Stimulated activated CD4-positive, alpha-beta T cell treated with anti-CD3 and anti-CD28 coated beads, Interleukin-4, amount 100 ng/mL, for 24 hours (primary cell): Measurements from ENCODE around the gene FAM8A1.
"Not testable (repeated sequence)": the region's sequence is repeated elsewhere in the genome, so short reads cannot be mapped to it uniquely, and the experiment has no call there.

ENCODE experiments used
- DNase-seq: peaks from one replicate; pipeline ENCODE4 v3.0.0-alpha.2; 2020

Gene FAM8A1, protein sequence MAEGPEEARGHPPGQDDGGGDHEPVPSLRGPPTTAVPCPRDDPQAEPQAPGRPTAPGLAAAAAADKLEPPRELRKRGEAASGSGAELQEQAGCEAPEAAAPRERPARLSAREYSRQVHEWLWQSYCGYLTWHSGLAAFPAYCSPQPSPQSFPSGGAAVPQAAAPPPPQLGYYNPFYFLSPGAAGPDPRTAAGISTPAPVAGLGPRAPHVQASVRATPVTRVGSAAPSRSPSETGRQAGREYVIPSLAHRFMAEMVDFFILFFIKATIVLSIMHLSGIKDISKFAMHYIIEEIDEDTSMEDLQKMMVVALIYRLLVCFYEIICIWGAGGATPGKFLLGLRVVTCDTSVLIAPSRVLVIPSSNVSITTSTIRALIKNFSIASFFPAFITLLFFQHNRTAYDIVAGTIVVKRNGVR

DNA sequence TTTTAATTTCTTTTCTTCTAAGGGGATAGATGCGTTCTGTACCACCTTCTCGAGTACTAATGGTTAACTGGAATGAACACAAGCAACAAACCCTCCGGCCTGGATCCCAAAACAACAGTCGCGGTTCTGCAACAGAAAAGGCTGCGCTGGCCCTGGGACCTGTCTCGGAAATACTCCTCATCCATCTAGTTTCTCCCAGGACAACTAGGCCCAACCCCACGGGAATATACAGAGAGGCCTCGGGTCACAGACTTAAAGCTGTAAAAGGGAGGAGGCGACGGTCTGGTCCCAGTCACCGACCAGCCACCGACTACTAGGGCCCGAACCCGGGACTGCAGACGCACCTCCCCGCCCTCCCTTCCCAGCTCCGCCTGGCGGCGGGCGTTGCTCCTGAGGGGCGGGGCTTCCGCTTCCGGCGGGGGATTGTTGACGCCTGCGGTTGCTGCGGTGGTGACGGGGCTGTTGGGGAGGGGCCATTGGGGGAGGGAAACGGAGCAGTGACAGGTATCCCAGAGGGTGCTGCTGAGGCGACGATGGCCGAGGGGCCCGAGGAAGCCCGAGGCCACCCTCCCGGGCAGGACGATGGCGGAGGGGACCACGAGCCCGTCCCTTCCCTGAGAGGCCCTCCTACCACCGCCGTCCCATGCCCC, at the start of gene FAM8A1:
FAM8A1 (plus strand) TSS at position 426 of the 650 bp plus-strand sequence; CDS start at position 534, 108 bp downstream.
- DNase-seq, result peak; percentile 96

DNA sequence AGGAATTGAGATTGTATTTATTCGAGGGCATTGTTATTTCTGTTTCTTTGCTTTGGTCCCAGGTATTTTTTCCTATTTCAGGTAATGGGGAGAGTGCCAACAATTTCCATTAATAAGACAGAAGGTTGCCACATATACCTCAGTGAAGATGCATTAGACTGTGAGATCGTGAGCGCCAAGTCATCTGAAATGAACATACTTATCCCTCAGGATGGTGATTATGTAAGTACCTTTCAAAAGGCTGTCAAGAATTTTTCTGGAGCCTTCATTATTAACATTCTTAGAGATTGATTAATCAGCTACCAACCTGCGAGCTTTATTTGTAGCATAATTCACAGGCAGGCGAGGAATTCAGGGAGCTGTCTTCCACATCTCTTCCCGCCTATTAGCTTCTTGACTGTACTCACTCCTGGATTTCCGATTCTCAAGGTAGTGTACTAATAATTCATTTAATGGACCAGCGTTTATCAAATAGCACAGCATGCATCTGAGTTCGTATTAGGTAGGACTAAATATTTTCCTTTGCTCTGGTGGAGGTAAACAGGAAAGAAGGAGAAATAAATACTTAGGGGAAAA, 48.6 kb upstream of the FAM8A1 start:
- no peak for DNase-seq

DNA sequence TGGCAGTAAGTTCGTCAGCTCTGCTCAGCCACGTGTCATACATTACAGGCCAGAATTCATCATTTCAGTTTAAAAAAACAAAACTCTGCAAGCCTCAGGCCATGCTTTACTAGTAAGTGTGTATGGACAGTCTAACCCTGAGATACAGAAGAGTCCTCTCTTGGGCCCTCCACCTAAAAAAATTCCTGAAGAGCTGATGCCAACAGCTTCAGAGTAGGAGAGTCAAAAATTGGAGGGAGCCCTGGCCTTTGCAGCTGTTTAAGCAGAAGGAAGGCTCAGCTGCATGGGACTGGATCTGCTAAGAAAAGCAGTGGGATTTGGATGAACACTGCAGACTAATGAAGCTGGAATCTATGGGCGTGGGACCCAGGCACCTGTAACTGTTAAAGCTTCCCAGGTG, 47.2 kb upstream of the FAM8A1 start:
- DNase-seq, result no peak

DNA sequence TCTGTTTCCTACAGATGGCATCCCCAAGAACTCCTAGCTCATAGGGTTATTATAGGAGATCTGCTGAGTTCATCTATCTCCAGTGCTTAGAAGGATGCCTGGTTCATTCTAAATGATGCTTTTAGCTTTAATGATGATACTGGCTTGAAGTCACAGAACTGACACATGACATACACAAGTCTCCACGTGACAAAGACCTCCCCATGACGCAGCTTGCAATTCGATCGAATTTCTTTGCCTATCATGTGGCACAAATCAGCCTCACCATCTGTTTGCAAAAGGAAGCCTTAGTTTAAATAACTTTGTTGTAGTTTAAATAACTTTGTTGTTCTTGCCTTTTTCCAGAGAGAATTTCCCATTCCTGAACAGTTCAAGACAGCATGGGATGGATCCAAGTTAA, 44.1 kb upstream of the FAM8A1 start:
- DNase-seq, result no peak

DNA sequence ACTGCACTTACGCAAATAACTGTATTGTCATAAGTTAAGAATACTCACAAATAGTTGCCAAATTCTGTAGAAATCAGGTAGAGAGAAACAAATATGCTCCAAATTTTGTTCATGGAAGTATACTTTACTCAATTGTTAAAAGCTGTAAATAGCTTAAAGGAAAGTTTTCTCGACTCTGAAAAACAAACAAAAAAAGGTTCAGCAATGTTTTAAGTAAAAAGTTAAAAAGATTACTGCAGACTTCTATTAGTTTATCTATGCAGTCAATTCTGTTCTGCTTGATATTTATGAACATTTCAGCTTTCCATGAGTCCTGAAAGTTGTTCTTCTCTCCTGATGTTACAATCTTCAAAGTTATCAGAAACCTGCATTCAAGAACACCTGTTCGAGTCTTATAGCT, 37.5 kb upstream of the FAM8A1 start:
- no peak for DNase-seq

DNA sequence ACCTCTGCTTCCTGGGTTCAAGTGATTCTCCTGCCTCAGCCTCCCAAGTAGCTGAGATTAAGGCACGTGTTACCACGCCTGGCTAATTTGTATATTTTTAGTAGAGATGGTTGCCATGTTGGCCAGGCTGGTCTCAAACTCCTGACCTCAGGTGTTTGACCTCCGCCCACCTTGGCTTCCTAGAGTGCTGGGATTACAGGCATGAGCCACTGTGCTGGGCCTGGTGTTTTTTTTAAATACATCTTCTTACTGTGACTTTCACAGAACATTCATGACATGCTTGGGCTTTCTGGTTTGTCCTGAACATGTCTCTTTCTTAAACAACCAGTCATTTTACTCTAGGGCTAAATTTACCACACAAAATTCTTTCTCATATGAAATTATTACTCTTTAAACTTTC, 34.7 kb upstream of the FAM8A1 start:
- DNase-seq, result no peak

DNA sequence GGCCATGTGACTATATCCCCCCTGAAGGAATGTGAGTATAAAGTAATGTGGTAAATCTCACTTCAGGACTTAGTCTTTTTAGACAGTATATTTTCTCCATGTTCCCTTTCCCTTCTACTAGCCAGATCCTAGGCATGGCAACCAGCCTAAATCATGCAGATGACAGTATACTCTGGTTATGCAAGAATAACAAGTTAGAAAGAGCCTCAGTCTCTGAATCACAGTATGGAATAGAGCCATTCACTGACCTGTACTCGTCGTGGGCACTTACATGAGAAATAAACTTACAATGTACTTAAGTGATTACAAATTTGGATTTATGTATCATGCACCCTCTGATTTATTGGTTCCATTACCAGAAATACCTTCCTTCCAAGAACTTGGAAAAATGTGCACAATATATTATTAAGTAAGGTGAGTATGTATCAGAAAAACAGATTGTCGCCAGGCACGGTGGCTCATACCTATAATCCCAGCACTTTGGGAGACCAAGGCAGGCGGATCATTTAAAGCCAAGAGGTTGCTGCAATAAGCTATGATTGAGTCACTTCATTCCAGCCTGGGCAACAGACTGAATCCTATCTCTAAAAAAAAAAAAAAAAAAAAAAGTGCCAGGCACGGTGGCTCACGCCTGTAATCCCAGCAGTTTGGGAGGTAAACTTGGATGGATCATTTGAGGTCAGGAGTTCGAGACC, 25.1 kb upstream of the FAM8A1 start:
- no peak for DNase-seq

DNA sequence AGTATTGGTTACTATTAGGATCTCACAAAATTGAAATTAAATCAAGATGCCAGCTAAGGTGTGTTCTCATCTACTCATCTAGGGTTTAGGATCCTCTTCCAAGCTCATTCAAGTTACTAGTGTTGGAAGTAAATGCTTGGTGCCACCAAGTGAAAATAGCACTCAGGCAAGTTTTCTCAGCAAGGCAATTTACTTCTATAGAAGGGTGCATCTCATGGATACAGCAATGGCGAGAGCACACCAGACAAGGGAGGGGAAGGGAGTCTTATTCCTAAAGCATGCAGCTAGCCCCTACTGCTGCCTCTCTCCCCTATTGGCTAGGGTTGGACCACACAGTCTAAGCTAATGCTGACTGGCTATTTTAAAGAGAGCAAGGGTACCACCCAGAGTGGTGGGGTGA, 23.0 kb upstream of the FAM8A1 start:
- DNase-seq, result no peak

DNA sequence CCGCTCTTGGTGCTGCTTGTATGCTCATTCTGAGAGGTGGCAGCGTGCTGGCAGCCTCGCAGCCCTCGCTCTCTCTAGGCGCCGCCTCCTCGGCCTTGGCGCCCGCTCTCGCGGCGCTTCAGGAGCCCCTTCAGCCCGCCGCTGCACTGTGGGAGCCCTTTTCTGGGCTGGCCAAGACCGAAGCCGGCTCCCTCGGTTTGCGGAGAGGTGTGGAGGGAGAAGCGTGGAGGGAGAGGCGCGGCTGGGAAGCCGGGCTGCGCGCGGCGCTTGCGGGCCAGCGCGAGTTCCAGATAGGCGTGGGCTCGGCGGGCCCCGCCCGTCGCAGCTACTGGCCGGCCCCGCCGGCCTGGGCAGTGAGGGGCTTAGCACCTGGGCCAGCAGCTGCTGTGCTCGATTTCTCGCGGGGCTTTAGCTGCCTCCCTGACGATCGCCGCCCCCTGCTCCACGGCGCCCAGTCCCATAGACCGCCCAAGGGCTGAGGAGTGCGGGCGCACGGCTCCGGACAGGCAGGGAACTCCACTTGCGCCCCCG, 19.5 kb upstream of the FAM8A1 start:
- no peak for DNase-seq

DNA sequence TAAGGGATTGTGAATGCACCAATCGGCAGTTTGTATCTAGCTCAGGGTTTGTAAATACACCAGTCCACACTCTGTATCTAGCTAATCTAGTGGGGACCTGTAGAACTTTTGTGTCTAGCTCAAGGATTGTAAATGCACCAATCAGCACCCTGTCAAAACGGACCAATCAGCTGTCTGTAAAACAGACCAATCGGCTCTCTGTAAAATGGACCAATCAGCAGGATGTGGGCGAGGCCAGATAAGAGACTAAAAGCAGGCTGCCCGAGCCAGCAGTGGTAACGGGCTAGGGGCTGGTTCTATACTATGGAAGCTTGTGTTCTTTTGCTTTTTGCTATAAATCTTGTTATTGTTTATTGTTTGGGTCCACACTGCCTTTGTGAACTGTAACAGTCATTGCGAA, 18.8 kb upstream of the FAM8A1 start:
- not testable (repeated sequence) for DNase-seq

DNA sequence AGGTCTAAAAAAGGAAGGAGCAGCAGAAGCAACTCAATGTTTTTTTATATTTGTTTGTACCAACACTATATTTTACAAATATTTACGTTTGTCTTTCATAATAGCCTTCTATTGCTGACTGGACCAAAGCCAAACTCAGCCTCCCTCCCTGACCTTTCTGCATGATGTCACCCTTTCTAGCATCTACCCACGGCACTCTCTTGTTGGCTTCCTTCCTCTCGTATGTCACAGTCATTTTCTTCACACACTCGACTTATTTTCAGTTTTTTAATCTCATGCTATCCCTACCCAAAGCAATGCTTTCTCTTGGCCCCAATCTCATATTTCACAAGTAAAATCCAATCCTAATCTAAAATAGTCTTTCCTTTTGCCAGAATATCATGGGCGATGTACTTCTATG, 16.3 kb upstream of the FAM8A1 start:
- DNase-seq, result no peak

DNA sequence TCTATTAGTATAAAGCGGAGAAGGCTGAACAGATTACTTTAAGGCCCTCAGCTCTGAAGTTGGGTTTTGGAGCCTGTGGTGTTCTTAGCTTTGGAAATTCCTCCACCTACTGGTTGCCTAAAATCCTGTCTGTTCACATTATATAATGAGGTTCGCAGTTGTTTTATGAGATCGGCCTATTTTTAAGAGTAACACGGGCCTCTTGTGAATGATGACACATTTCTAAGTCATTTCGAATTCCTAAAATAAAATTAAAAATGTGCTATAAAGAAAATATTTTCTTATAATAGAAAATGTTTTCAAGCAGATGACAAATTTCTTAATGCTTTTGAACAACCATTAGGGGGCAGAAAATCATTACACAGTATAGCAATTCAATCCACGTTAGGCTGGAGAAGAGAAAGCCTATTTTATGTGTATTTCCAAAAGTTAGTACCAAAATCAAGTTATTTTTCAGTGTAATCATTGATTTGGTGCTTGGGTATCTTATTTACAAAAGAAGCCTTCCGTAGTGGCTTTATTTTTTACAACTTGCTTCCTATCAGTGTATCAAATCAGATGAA, 15.8 kb upstream of the FAM8A1 start:
- DNase-seq, result no peak

DNA sequence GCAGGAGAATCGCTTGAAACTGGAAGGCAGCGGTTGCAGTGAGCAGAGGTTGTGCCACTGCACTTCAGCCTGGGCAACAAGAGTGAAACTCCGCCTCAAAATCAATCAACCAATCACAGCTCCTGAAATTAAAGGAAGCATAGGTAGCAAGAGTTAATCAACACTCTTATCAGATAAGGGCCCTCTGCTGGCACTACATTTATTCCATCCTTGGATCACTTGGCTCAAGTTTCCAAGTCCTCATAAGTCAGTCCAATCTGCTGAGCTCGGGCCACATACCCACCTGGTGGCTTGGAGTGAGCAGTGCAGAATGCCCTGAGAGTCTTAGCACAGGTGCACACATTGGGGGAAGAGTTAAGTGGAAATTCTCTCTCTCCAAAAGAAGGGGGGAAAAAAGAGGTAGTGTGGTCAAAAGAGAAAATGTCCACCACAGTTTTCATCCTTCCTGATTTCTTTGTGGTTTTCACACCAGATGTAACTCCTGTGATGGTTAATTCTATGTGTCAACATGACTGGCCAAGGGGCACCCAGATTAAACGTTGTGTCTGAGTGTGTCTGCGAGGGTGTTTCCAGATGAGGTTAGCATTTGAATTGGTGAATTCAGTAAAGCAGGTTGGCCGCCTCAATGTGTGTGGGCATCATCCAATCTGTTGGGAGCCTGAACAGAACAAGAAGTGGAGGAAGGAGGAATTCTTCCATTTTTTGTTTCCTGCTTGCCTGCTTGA, 14.2 kb upstream of the FAM8A1 start:
- no peak for DNase-seq

DNA sequence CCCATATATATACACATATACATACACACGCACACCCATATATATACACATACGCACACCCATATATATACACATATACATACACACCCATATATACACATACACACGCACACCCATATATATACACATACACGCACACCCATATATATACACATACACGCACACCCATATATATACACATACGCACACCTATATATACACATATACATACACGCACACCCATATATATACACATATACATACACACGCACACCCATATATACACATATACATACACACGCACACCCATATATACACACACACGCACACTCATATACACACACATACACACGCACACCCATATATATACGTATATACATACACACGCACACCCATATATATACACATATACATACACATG, 13.5 kb upstream of the FAM8A1 start:
- not testable (repeated sequence) for DNase-seq

DNA sequence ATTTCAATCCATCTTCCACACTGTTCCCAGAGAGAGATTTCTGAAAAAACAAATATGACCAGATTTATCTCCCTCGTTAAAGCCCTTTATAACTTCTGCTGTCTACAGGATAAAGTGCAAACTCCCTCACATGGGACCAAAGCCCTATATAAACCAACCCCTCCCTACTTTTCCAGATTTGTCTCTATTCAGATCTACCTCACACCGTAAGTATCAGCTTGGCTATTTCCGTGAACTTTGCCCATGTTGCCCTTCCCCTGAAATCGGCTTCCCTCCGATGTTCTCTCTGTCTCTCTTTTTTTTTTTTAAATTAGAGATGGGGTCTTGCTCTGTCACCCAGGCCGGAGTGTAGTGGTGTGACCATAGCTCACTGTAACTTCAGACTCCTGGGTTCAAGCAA, 12.1 kb upstream of the FAM8A1 start:
- DNase-seq, result no peak

DNA sequence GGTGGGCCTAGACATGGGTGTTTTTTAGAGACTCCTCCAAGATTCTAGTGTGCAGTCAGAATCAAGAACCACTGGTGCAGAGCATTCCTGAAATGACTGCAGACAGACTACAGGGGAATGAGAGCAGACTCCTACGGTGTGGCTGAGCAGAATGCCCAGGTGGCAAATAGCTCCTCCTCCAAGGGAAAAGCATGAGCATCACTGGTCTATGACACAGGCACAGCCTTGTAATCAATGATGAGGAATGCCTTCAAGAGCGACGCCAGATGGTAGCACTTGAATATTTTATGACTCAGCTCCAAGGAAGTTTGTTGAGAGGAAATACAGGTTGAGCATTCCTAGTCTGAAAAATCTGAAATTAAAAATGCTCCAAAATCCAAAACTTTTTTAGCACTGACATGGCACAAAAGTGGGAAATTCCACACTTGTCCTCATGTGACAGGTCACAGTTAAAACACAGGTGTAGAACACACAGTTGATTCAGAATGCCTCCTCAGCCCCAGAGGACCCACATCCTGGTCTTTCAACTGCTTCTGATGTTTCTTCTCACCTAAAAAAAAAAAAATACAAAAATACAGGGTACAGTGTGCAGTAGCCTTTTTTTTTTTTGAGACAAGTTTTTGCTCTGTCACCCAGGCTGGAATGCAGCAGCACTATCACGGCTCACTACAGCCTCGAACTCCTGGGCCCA, 10.6 kb upstream of the FAM8A1 start:
- DNase-seq, result no peak

DNA sequence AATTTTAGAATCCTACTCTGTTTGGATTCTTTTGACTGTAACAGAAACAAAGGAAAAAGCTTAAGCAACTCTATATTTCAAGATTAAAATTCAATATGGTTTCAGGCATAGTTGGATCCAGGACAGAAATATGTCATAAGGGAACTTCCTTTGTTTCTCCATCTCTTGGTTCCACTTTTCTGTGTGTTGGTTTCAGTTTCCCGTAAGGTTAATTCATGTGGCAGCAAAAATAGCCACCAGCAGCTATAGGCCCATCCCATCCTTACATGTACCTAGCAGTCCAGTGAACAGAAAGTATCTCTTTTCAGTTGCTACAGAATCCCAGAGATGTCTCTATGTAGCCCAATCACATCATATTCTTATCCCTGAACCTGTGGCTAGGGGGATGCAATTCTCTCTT, 8.8 kb upstream of the FAM8A1 start:
- no peak for DNase-seq

DNA sequence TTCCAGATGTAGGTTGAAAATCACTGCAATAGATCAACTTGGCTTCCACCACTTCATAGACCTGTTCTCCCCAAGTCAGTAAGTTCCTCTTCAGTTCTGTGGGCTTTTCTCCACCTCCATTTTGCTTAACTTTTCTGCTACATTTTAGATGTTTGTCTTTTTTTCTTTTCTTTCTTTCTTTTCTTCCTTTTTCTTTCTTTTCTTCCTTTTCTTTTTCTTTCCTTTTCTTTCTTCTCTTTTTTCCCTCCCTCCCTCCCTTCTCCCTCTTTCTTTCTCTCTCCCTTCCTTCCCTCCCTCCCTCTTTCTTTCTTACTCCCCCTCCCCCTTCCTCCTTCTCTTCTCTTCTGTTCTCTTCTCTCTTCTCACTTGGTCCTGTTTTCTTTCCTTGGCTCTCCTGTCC, 6.9 kb upstream of the FAM8A1 start:
- DNase-seq, result no peak

DNA sequence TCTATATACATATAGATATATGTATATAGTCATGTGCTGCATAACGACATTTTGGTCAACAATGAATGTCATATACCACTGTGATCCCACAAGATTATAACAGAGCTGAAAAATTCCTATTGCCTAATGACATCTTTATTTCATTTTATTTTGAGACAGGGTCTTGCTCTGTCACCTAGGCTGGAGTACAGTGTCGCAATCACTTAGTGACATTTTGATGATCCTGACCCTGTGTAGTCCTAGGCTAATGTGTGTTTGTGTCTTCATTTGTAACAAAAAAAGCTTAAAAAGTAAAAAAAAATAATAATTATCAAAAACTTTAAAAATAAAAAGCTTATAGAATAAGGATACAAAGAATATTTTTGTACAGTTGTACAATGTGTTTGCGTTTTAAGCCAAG, 4.0 kb upstream of the FAM8A1 start:
- no peak for DNase-seq

DNA sequence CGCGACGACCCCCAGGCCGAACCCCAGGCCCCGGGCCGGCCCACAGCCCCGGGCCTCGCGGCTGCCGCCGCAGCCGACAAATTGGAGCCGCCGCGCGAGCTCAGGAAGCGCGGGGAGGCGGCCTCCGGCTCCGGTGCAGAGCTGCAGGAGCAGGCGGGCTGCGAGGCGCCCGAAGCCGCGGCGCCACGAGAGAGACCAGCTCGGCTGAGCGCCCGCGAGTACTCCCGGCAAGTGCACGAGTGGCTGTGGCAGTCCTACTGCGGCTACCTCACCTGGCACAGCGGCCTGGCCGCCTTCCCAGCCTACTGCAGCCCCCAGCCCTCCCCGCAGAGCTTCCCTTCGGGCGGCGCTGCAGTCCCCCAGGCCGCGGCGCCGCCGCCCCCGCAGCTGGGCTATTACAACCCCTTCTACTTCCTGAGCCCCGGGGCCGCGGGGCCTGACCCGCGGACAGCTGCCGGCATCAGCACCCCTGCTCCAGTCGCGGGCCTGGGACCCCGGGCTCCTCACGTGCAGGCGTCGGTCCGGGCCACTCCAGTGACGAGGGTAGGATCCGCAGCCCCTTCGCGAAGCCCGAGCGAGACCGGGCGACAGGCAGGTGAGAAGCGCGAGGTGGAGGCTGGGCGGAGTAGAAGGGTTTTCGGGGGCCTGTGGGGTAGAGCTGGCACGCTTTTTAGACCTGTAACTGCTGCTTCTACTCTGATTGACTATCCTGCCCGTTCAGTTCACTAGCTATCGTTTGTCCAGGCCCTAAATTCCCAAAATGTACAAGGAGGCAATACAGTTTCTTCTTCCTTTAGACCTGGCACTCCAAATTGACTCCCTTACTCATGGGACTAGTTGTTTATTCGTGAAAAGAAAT, 654 bp downstream of the FAM8A1 start:
- DNase-seq, result peak; percentile 44

DNA sequence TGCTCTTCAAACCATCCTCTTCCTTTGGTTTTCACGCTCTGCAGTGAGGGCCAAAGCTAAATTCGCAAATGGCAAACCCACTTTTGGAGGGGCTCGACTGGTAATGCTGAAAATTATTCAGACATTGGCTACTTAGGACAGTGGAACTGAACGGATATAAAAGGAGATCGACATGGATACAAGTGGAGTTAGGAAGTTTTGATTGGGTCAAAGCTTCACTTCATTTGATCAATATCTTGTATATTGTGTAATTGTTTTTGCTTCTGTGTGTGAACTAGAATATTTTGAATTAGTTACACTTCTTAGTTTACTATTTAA, 1.2 kb downstream of the FAM8A1 start:
- no peak for DNase-seq
